Osteoblast (primary cell): ENCODE data around the gene NXN. TPM values are rescaled to one million over a fixed set of nuclear protein-coding genes. Genes with fewer than 3 reads are reported as not detected.

ENCODE experiments used
- DNase-seq: peaks from one replicate; pipeline ENCODE4 v3.0.0; 2011; ENCODE audit warnings: low spot score, mixed read lengths; ENCODE audit not compliant: insufficient read length; ENCODE audit errors: missing footprints
- H2AFZ ChIP-seq: 2 replicates; pipeline ENCODE4 v1.6.0; 2011; ENCODE audit warnings: mild to moderate bottlenecking, low read length
- H3K27ac ChIP-seq: 2 replicates; pipeline ENCODE4 v1.5.1; 2011; ENCODE audit warnings: mild to moderate bottlenecking, low read depth, low read length, moderate library complexity
- H3K27me3 ChIP-seq: 2 replicates; pipeline ENCODE4 v1.6.0; 2012; ENCODE audit warnings: mild to moderate bottlenecking, control low read depth, inconsistent platforms, low read length, moderate library complexity; ENCODE audit not compliant: insufficient read depth
- H3K36me3 ChIP-seq: 2 replicates; pipeline ENCODE4 v1.5.1; 2011; ENCODE audit warnings: mild to moderate bottlenecking, low read length, control low read depth, moderate library complexity; ENCODE audit not compliant: insufficient read depth
- H3K4me1 ChIP-seq: 2 replicates; pipeline ENCODE4 v1.5.1; 2011; ENCODE audit warnings: mild to moderate bottlenecking, low read length, control low read depth, moderate library complexity; ENCODE audit not compliant: insufficient read depth
- H3K4me2 ChIP-seq: 2 replicates; pipeline ENCODE4 v1.6.0; 2011; ENCODE audit warnings: mild to moderate bottlenecking, low read length; ENCODE audit not compliant: insufficient read depth
- H3K4me3 ChIP-seq: fragments of 200-600 bp; sonication (generic); 3 replicates; pipeline ENCODE4 v1.5.1; 2012; ENCODE audit warnings: mild to moderate bottlenecking, low read length, inconsistent platforms; ENCODE audit not compliant: insufficient read depth
- H3K79me2 ChIP-seq: 2 replicates; pipeline ENCODE4 v1.6.0; 2012; ENCODE audit warnings: mild to moderate bottlenecking, low read length, control low read depth, inconsistent platforms; ENCODE audit not compliant: insufficient read depth
- H3K9me3 ChIP-seq: 2 replicates; pipeline ENCODE4 v1.5.1; 2011; ENCODE audit warnings: low read depth, low read length, control low read depth
- H4K20me1 ChIP-seq: 2 replicates; pipeline ENCODE4 v1.6.0; 2012; ENCODE audit warnings: mild to moderate bottlenecking, low read length, control low read depth; ENCODE audit not compliant: insufficient read depth
- total RNA-seq: library from RNA; depleted of rRNA; stranded (reverse); fragments of >200 nt; gene quantifications from 2 replicates; pipeline ENCODE4 v1.2.3, GENCODE V29; 2012
- TF ChIP-seq, protein P1 (sequence below): IDR thresholded peaks from 2 replicates; pipeline ENCODE4 v1.5.1; 2011; ENCODE audit warnings: mild to moderate bottlenecking, low read depth, low read length, moderate library complexity; ENCODE audit errors: extremely low read depth

Gene NXN
- total RNA-seq, 1 donor: 68.8 TPM

DNA sequence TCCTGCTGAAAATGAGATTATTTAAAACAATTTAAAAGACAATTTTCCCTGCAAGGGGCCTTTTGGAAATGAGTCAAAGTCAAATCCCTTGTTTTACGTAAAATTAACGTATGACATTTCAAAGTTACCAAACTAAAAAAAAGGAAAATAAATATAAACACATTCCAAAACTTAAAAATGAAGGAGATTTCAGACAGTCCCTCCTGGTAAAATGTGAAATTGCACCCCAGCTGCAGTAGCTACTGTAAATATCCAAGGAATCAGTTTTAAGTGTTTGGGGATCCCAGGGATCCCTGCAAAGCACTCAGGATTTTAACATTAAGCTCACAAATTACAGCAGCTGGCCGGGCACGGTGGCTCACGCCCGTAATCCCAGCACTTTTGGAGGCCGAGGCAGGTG lies 63.3 kb downstream of the NXN start:
- DNase-seq: no peak
- Histone ChIP-seq H3K27ac (peak overlapping the region; percentile 53), H4K20me1 (peaks cover 14% of the 10 kb centered on the region), H3K79me2 (peaks cover 7% of the 10 kb centered on the region), H3K4me3 (no peak overlapping the region), H3K27me3 (no peaks in the 10 kb centered on the region), H3K4me2 (peak overlapping the region; percentile 4), H3K9me3 (no peaks in the 10 kb centered on the region), H2AFZ (no peak overlapping the region), H3K36me3 (no peaks in the 10 kb centered on the region), H3K4me1 (peaks cover 9% of the 10 kb centered on the region)
- TF ChIP-seq, protein P1, sequence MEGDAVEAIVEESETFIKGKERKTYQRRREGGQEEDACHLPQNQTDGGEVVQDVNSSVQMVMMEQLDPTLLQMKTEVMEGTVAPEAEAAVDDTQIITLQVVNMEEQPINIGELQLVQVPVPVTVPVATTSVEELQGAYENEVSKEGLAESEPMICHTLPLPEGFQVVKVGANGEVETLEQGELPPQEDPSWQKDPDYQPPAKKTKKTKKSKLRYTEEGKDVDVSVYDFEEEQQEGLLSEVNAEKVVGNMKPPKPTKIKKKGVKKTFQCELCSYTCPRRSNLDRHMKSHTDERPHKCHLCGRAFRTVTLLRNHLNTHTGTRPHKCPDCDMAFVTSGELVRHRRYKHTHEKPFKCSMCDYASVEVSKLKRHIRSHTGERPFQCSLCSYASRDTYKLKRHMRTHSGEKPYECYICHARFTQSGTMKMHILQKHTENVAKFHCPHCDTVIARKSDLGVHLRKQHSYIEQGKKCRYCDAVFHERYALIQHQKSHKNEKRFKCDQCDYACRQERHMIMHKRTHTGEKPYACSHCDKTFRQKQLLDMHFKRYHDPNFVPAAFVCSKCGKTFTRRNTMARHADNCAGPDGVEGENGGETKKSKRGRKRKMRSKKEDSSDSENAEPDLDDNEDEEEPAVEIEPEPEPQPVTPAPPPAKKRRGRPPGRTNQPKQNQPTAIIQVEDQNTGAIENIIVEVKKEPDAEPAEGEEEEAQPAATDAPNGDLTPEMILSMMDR: peak; percentile 28

DNA sequence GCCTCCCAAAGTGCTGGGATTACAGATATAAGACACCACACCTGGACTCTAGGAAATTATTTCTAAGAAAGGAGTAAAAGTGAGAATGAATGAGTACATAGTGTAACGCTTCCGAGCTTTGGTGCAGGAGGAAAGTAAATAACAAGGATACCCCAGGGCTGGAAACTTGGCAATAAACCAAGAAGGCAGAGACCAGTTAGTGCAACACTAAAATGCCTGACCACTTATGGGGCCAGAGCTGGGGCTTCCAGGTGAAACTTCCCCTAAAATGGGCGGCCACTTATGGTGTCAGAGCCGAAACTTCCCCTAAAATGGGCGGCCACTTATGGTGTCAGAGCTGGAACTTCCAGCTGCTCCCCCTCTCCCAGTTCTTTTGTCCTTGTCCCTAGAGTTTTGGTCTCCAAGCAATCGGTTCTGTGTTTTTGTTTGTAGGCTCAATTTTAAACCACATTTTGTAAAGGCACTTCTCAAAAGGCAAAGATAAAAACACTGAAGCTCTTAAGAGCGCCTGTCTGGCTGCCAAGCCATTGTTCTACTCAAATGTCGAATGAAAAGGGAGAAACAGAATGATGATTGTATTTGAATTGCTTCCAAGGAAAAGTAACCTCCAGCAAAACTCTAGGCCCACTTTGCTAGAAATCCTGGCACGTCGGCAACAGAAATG lies 63.9 kb downstream of the NXN start:
- DNase-seq: peak; percentile 76
- H3K27me3 ChIP-seq: no peaks in the 10 kb centered on the region
- peaks cover 7% of the 10 kb centered on the region for H3K79me2 ChIP-seq
- no peaks in the 10 kb centered on the region for H3K36me3 ChIP-seq
- H4K20me1 ChIP-seq: peaks cover 8% of the 10 kb centered on the region
- peak overlapping the region; percentile 4 for H3K4me2 ChIP-seq
- H3K27ac ChIP-seq: peak overlapping the region; percentile 53
- H3K4me3 ChIP-seq: no peak overlapping the region
- peak overlapping the region; percentile 49 for H2AFZ ChIP-seq
- peaks cover 9% of the 10 kb centered on the region for H3K4me1 ChIP-seq
- H3K9me3 ChIP-seq: no peaks in the 10 kb centered on the region
- TF ChIP-seq, protein P1: no peak

DNA sequence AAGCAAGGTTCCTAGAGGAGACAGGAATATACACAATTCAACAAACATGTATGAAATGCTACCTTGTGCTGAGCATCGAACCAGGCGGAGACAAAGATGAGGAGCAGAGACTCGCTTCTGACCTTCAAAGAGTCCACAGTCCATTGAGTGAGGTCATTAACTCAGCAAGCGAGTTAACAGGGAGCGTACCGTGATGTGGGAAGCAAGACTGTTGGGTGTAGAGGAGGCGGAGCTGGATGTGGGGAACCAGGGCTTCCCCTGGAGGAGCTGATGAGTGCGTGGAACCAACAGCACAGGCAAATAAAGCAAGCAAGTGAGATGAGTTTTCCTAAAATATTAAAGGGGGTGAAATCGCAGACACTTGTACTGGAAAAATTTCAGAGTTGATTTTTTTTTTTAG lies 65.0 kb downstream of the NXN start:
- no peaks in the 10 kb centered on the region for H4K20me1 ChIP-seq
- no peak overlapping the region for H3K4me3 ChIP-seq
- no peak for DNase-seq
- peaks cover 9% of the 10 kb centered on the region for H3K4me1 ChIP-seq
- H3K27ac ChIP-seq: no peak overlapping the region
- no peaks in the 10 kb centered on the region for H3K27me3 ChIP-seq
- TF ChIP-seq, protein P1: no peak
- H3K36me3 ChIP-seq: no peaks in the 10 kb centered on the region
- peaks cover 3% of the 10 kb centered on the region for H3K79me2 ChIP-seq
- no peak overlapping the region for H3K4me2 ChIP-seq
- no peaks in the 10 kb centered on the region for H3K9me3 ChIP-seq
- no peak overlapping the region for H2AFZ ChIP-seq

DNA sequence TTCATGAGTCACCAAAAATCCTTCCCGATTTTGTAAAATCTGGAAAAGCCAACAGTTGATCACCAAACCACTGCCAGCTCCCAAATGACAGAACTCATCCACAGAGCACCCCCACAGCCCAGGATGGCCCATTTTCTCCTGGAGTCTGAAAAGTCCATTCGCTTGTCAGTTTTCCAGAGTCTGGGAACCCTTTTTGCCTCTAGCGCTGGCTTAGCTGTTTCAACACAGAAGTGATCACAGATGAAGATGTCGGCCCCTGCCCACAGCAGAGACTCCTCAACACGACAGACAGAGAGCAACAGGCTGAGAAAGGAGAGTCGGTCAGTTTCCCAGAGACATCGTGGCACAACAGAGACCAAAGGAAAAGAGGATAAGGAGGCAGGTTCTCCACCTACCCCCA lies 66.4 kb downstream of the NXN start:
- Histone ChIP-seq H4K20me1 (no peaks in the 10 kb centered on the region), H3K27ac (no peak overlapping the region), H3K4me1 (peaks cover 9% of the 10 kb centered on the region), H3K9me3 (no peaks in the 10 kb centered on the region), H3K27me3 (no peaks in the 10 kb centered on the region), H2AFZ (no peak overlapping the region), H3K4me3 (no peak overlapping the region), H3K79me2 (peaks cover 3% of the 10 kb centered on the region), H3K36me3 (no peaks in the 10 kb centered on the region), H3K4me2 (no peak overlapping the region)
- no peak for DNase-seq
- TF ChIP-seq, protein P1: no peak
